Hepatocyte (in vitro differentiated cells): ENCODE data around the gene CEP295NL. TPM values are rescaled to one million over a fixed set of nuclear protein-coding genes. Genes with fewer than 3 reads are reported as not detected.

ENCODE experiments used
- DNase-seq: peaks from one replicate; pipeline ENCODE4 v3.0.0-alpha.2; 2016; ENCODE audit warnings: low spot score
- H2AFZ ChIP-seq: fragments of 200-600 bp; sonication (generic); 2 replicates; pipeline ENCODE4 v1.6.0; 2016; ENCODE audit warnings: antibody characterized with exemption, mild to moderate bottlenecking
- H3K27ac ChIP-seq: fragments of 200-600 bp; sonication (generic); 2 replicates; pipeline ENCODE4 v1.5.1; 2016; ENCODE audit warnings: mild to moderate bottlenecking
- H3K27me3 ChIP-seq: fragments of 200-600 bp; sonication (generic); 2 replicates; pipeline ENCODE4 v1.6.1; 2016
- H3K36me3 ChIP-seq: fragments of 200-600 bp; sonication (generic); replicated peaks from 2 replicates; pipeline ENCODE4 v1.5.1; 2016; ENCODE audit warnings: low read depth; ENCODE audit not compliant: insufficient read depth
- H3K4me1 ChIP-seq: fragments of 200-600 bp; sonication (generic); 2 replicates; pipeline ENCODE4 v1.5.1; 2016; ENCODE audit warnings: mild to moderate bottlenecking, moderate library complexity; ENCODE audit not compliant: insufficient read depth
- H3K4me2 ChIP-seq: fragments of 200-600 bp; sonication (generic); 2 replicates; pipeline ENCODE4 v1.6.0; 2016
- H3K4me3 ChIP-seq: fragments of 200-600 bp; sonication (generic); 2 replicates; pipeline ENCODE4 v1.5.1; 2016; ENCODE audit warnings: mild to moderate bottlenecking
- H3K79me2 ChIP-seq: fragments of 200-600 bp; sonication (generic); 2 replicates; pipeline ENCODE4 v1.6.0; 2017; ENCODE audit warnings: mild to moderate bottlenecking
- H3K9me2 ChIP-seq: fragments of 200-600 bp; sonication (generic); replicated peaks from 2 replicates; pipeline ENCODE4 v1.6.0; 2017; ENCODE audit warnings: mild to moderate bottlenecking; ENCODE audit not compliant: insufficient read depth
- H3K9me3 ChIP-seq: fragments of 200-600 bp; sonication (generic); 2 replicates; pipeline ENCODE4 v1.5.1; 2016; ENCODE audit warnings: low read depth, mild to moderate bottlenecking
- H4K20me1 ChIP-seq: fragments of 200-600 bp; sonication (generic); 2 replicates; pipeline ENCODE4 v1.6.0; 2016; ENCODE audit warnings: mild to moderate bottlenecking; ENCODE audit not compliant: insufficient read depth, poor library complexity, severe bottlenecking
- CTCF ChIP-seq: fragments of 200-600 bp; sonication (generic); IDR thresholded peaks from 2 replicates; pipeline ENCODE4 v1.5.1; 2016; ENCODE audit warnings: antibody characterized with exemption, mild to moderate bottlenecking; ENCODE audit not compliant: poor library complexity
- EZH2 ChIP-seq: fragments of 200-600 bp; sonication (generic); IDR thresholded peaks from 2 replicates; pipeline ENCODE4 v1.6.1; 2016; ENCODE audit warnings: antibody characterized with exemption, mild to moderate bottlenecking, borderline replicate concordance
- EZH2phosphoT487 ChIP-seq: fragments of 200-600 bp; sonication (generic); IDR thresholded peaks from one replicate; pipeline ENCODE4 v1.6.1; 2018; ENCODE audit warnings: antibody characterized with exemption, mild to moderate bottlenecking, low read depth, moderate library complexity; ENCODE audit not compliant: unreplicated experiment, severe bottlenecking
- WGBS: methylation state at CpG from one replicate; pipeline ENCODE4 v1.1.6; 2016; ENCODE audit warnings: low lambda C conversion rate; ENCODE audit errors: missing lambda C conversion rate; 5-methylcytosine and 5-hydroxymethylcytosine counted together
- polyA plus RNA-seq: library from polyadenylated mRNA; unstranded; fragments of >200 nt; fragmentation: Nextera tagmentation; extraction: Ambion mirVana; gene quantifications from 2 replicates; pipeline ENCODE4 v1.2.1, GENCODE V29; 2016
- total RNA-seq: library from RNA; depleted of rRNA; stranded (reverse); fragments of >200 nt; gene quantifications from 2 replicates; pipeline ENCODE4 v1.2.3, GENCODE V29; 2014

The CEP295NL gene
- total and polyA plus RNA-seq, 2 experiments from 2014 or later = 0.17 to 0.97 TPM

GRCh38 chr17:78898075-78898836, 4.7 kb downstream of the CEP295NL start:
- Histone ChIP-seq H3K4me1 (peaks cover 14% of the 10 kb centered on the region), H3K9me3 (no peaks in the 10 kb centered on the region), H3K9me2 (no peaks in the 10 kb centered on the region), H3K4me2 (no peak overlapping the region), H3K79me2 (peaks cover 86% of the 10 kb centered on the region), H3K4me3 (no peak overlapping the region), H4K20me1 (peaks cover 73% of the 10 kb centered on the region), H2AFZ (no peak overlapping the region), H3K27ac (no peak overlapping the region), H3K27me3 (no peaks in the 10 kb centered on the region), H3K36me3 (no peaks in the 10 kb centered on the region)
- DNase-seq = no peak
- WGBS = 91% methylated on average over 17 of the region's 17 CpGs
- TF ChIP-seq EZH2 (no peak), EZH2phosphoT487 (no peak), CTCF (no peak)

GRCh38 chr17:78897664-78898047, 5.3 kb downstream of the CEP295NL start:
- no peaks in the 10 kb centered on the region for H3K36me3 ChIP-seq
- peaks cover 83% of the 10 kb centered on the region for H3K79me2 ChIP-seq
- 85% methylated on average over 7 of the region's 7 CpGs for WGBS
- no peak overlapping the region for H3K4me3 ChIP-seq
- no peaks in the 10 kb centered on the region for H3K9me2 ChIP-seq
- TF ChIP-seq CTCF = no peak
- TF ChIP-seq EZH2 = no peak
- TF ChIP-seq EZH2phosphoT487 = no peak
- DNase-seq = no peak
- no peaks in the 10 kb centered on the region for H3K9me3 ChIP-seq
- H3K27me3 ChIP-seq = no peaks in the 10 kb centered on the region
- H3K4me1 ChIP-seq = peaks cover 8% of the 10 kb centered on the region
- H4K20me1 ChIP-seq = peaks cover 70% of the 10 kb centered on the region
- H2AFZ ChIP-seq = no peak overlapping the region
- no peak overlapping the region for H3K27ac ChIP-seq
- H3K4me2 ChIP-seq = no peak overlapping the region

GRCh38 chr17:78896834-78897663, 6.0 kb downstream of the CEP295NL start:
- H3K27me3 ChIP-seq = no peaks in the 10 kb centered on the region
- H4K20me1 ChIP-seq = peaks cover 71% of the 10 kb centered on the region
- H3K4me1 ChIP-seq = peaks cover 8% of the 10 kb centered on the region
- 95% methylated on average over 31 of the region's 34 CpGs for WGBS
- no peaks in the 10 kb centered on the region for H3K9me3 ChIP-seq
- no peak overlapping the region for H2AFZ ChIP-seq
- peaks cover 85% of the 10 kb centered on the region for H3K79me2 ChIP-seq
- no peak for TF ChIP-seq CTCF
- H3K27ac ChIP-seq = no peak overlapping the region
- no peak for DNase-seq
- H3K4me2 ChIP-seq = no peak overlapping the region
- H3K9me2 ChIP-seq = no peaks in the 10 kb centered on the region
- H3K36me3 ChIP-seq = no peaks in the 10 kb centered on the region
- H3K4me3 ChIP-seq = no peak overlapping the region
